Nephron progenitor cell (in vitro differentiated cells): ENCODE measurements around the gene ZNF488.

ENCODE experiments used
- DNase-seq: peaks from one replicate; pipeline ENCODE4 v3.0.0; 2021
- H3K27ac Mint-ChIP-seq: 2 replicates; pipeline ENCODE4 v1.8.0; 2021; ENCODE audit warnings: mild to moderate bottlenecking, moderate library complexity, mixed read lengths
- H3K27me3 Mint-ChIP-seq: 2 replicates; pipeline ENCODE4 v1.8.0; 2021; ENCODE audit warnings: mild to moderate bottlenecking, low read depth, mixed read lengths; ENCODE audit not compliant: poor library complexity
- H3K36me3 Mint-ChIP-seq: 2 replicates; pipeline ENCODE4 v1.8.0; 2021; ENCODE audit warnings: low read depth, mixed read lengths
- H3K4me1 Mint-ChIP-seq: 2 replicates; pipeline ENCODE4 v1.8.0; 2021; ENCODE audit warnings: mixed read lengths
- H3K4me3 Mint-ChIP-seq: 2 replicates; pipeline ENCODE4 v1.8.0; 2021; ENCODE audit warnings: mild to moderate bottlenecking, moderate library complexity, mixed read lengths
- H3K9me3 Mint-ChIP-seq: 2 replicates; pipeline ENCODE4 v1.8.0; 2021; ENCODE audit warnings: mild to moderate bottlenecking, moderate library complexity, mixed read lengths
- CTCF ChIP-seq: fragments of 200-600 bp; sonication (generic); IDR thresholded peaks from 2 replicates; pipeline ENCODE4 v1.5.0; 2021; ENCODE audit warnings: antibody characterized with exemption

ZNF488 gene

DNA sequence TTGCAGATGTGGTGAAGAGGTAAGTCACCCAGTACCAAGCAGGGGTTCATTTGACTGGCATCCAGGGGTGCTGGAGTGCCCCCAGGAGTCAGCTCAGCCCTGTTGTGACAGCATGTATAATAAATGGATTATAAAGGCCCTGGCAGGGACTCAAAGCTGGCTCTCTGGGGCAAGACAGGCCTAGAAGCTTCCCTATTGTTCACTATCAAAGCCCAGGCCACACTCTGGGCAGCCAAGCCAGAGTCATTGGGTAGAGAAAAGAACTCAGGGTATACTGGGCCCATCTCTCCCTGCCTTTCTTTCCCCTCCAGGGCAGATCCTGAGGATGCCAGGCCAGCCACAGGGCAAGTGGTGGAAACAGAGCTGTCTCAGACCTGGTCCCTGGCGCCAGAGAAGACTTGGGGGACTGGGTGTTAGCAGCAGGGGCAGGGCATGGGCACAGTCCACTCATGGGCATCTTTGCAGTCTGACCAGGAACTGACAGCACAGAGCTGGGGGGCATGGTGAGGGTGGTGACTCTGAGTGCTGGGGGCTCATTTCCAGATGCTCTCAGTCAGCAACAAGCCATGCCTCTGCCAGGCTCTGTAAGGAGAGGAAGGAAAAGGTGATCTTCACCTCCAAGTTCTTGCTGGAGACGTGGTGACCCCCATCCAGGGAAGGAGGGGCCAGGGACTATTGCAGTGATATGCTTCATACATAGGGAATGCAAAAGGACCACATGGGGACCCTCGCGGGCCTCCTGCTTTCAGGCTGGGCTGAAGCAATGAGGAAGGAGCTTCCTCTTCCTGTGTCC is 24.3 kb downstream of the ZNF488 start:
- Mint-ChIP-seq H3K27me3 (peaks cover 10% of the 10 kb centered on the region), H3K36me3 (no peaks in the 10 kb centered on the region), H3K9me3 (no peaks in the 10 kb centered on the region), H3K4me1 (peaks cover 12% of the 10 kb centered on the region), H3K27ac (no peak overlapping the region), H3K4me3 (no peak overlapping the region)
- TF ChIP-seq CTCF, result no peak
- no peak for DNase-seq

DNA sequence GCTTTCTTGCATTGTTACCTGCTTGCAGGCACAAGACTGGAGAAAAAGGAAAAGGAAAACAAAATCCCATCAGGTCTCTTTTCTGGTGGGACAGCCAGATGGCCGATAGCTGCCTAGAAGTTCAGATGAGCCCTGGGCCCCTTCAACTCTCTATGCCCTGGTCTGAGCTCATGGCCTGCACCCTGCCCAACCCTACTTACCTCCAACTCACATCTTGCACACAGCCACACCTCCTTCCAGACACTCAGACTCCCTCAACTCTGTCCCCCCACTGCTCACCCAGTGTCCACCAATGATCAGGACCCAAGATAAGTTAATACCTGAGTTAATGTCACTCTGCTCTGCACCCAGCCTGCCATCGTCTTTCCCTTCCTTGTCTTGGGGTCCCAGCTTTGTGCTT is 25.0 kb downstream of the ZNF488 start:
- H3K27ac Mint-ChIP-seq, result no peak overlapping the region
- H3K9me3 Mint-ChIP-seq, result no peaks in the 10 kb centered on the region
- no peak for TF ChIP-seq CTCF
- H3K4me1 Mint-ChIP-seq, result peaks cover 6% of the 10 kb centered on the region
- no peak overlapping the region for H3K4me3 Mint-ChIP-seq
- DNase-seq, result no peak
- no peaks in the 10 kb centered on the region for H3K36me3 Mint-ChIP-seq
- H3K27me3 Mint-ChIP-seq, result peaks cover 10% of the 10 kb centered on the region

DNA sequence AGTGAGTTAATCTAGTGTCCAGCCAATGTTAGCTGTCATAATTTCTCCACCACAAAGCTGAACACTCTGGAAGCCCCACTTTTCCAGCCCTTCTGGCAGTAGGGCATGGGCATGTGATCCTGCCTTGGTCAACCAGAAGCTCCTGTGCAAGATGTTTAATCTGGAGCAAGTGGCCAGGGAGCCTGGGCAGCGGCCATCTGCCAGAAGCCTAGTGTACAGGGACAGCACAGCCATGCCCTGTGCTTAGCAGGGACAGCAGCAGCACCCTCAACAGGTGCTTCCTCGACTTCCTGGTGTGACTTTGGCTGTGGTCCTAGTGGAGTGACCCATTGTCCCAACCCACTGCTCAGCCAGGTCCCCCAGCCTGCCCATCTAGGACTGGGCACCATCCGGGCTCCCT is 25.6 kb downstream of the ZNF488 start:
- Mint-ChIP-seq H3K27ac (no peak overlapping the region), H3K4me3 (no peak overlapping the region), H3K9me3 (no peaks in the 10 kb centered on the region), H3K27me3 (peaks cover 7% of the 10 kb centered on the region), H3K4me1 (peaks cover 5% of the 10 kb centered on the region), H3K36me3 (no peaks in the 10 kb centered on the region)
- DNase-seq, result no peak
- no peak for TF ChIP-seq CTCF

DNA sequence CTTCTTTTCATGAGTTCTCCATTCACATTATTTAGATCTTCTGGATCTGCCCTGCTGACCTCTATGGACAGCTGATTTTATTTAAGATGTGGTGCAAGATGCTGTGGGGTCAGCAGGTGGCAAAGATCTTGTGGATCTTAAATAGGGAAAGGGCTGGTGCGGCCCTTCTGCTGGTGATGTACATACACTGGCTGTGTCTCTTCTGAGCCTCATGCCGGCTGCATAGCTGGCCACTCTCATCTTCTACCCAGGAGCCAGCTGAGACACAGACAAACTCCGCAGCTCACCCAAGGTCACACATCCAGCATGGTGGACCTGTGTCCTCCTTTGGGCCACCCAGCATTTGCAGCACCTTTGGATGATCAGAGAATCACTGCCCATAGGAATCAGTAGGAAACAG is 26.2 kb downstream of the ZNF488 start:
- DNase-seq, result no peak

DNA sequence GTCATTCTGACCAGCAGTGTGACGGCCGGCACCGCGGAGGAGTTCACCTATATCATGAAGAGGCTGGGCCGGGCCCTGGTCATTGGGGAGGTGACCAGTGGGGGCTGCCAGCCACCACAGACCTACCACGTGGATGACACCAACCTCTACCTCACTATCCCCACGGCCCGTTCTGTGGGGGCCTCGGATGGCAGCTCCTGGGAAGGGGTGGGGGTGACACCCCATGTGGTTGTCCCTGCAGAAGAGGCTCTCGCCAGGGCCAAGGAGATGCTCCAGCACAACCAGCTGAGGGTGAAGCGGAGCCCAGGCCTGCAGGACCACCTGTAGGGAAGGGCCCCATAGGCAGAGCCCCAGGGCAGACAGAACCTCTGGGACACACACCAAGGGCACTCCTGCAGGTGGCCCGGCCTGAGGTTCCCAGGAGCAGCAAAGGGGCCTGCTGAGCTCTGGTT is 26.9 kb downstream of the ZNF488 start:
- DNase-seq, result no peak
- no peak overlapping the region for H3K27ac Mint-ChIP-seq
- peaks cover 5% of the 10 kb centered on the region for H3K4me1 Mint-ChIP-seq
- H3K27me3 Mint-ChIP-seq, result peaks cover 7% of the 10 kb centered on the region
- H3K4me3 Mint-ChIP-seq, result no peak overlapping the region
- no peaks in the 10 kb centered on the region for H3K36me3 Mint-ChIP-seq
- no peak for TF ChIP-seq CTCF
- no peaks in the 10 kb centered on the region for H3K9me3 Mint-ChIP-seq

More for the DNA sequence above, 26.2 kb downstream of the ZNF488 start:
- TF ChIP-seq CTCF, result no peak
- Mint-ChIP-seq H3K36me3 (no peaks in the 10 kb centered on the region), H3K4me1 (peaks cover 5% of the 10 kb centered on the region), H3K9me3 (no peaks in the 10 kb centered on the region), H3K27me3 (peaks cover 7% of the 10 kb centered on the region), H3K27ac (no peak overlapping the region), H3K4me3 (no peak overlapping the region)

DNA sequence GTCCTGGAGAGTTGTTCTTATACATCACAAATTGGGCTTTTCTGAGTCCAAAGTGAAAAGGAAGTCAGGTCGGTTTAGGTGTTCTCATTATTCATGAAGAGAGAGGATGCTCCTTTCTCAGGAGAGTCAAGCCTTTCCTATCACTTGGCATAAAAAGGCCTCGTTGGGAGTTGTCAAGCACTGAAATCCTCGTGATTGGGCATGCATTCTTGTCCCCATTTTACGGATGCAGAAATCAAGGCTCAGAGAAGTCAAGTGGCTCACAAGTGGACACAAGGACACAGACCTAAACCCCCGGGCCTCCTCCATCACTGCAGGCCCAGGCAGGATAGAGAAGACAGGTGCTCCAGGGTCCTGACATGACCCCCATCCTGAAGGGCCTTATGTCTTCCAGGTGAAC is 27.4 kb downstream of the ZNF488 start:
- Mint-ChIP-seq H3K27me3 (peaks cover 5% of the 10 kb centered on the region), H3K4me3 (no peak overlapping the region), H3K9me3 (no peaks in the 10 kb centered on the region), H3K36me3 (no peaks in the 10 kb centered on the region), H3K27ac (no peak overlapping the region), H3K4me1 (peaks cover 5% of the 10 kb centered on the region)
- DNase-seq, result no peak
- no peak for TF ChIP-seq CTCF
